Frontal cortex (tissue), 4 donors: ENCODE measurements around the gene SLC37A1. TPM values are rescaled to one million over a fixed set of nuclear protein-coding genes. Genes with fewer than 3 reads are reported as not detected.

ENCODE experiments used
- DNase-seq, 2 donors: peaks; one replicate each; pipeline ENCODE4 v3.0.0; 2012; ENCODE audit warnings: low spot score in 2 of 2
- FAIRE-seq: peaks from 2 replicates; lab custom pipeline; 2012; peaks lifted over from hg19 to GRCh38; lab: Jason Lieb, UNC
- total RNA-seq: library from RNA; depleted of rRNA; stranded (reverse); fragments of >200 nt; gene quantifications from one replicate; pipeline ENCODE4 v1.2.3, GENCODE V29; 2014
- donor health status: control.
- donor health status: control.
- donor health status: control.

SLC37A1 gene
- total RNA-seq, 1 donor from 2014 or later: 32.2 TPM

DNA sequence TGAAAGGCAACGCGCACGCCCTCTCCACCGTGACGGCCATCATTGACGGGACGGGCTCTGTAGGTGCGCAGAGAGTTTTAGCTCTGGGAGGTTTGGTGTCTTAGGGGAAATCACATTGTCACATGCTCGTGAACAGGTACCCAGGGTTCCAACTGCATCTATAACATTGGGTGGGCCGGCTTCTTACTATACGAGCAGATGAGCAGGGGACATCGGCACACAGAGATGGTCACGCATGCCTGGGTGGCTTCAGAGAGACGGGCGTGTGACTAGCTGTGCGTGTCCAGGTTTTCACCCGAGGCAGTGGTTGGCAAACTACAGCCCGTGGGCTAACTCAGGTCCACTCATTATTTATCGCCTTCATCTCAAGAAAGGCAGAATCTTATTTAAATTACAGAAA is 54.7 kb downstream of the SLC37A1 start:
- no peak for DNase-seq

DNA sequence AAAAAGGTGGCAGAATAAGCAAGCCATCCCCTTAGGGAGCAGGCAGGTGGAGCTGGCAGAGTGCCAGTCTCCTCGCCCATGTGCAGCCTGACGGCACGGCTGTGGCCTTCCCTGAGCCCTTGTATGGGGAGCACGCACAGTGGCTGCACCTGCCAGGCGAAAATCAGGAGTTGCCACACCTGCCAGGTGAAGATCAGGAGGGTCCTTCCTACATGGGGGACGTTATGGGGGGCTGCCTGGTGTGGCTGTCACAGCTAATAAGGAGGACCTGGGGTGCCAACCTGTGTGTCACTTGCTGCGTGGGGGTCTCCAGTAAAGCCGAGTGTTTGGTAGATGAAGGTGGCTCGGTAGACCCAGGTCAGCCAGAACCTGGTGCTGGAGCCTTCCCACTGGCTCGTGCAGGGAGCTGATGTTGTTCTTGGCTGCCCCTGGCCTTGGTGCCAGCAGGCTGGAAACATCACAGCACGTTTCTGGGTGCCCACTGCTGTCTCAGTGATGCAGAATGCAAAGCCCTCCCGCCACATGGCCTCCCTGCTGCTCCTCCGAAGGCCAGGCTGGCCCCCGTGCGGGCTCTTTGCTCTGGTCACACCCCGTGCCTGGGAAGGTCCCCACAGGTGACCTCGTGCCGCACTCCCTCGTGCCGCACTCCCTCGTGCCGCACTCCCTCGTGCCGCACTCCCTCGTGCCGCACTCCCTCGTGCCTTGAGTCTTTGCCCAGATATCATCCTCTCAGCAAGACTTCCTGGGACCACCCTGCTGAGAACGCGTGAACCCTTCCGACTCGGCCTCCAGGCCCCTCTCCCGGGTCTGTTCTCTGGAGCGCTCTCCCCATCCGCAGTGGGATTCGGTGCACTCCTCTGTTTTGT is 55.4 kb downstream of the SLC37A1 start:
- no peak for FAIRE-seq
- no peak for DNase-seq

More for the DNA sequence above, 54.7 kb downstream of the SLC37A1 start:
- no peak for FAIRE-seq

DNA sequence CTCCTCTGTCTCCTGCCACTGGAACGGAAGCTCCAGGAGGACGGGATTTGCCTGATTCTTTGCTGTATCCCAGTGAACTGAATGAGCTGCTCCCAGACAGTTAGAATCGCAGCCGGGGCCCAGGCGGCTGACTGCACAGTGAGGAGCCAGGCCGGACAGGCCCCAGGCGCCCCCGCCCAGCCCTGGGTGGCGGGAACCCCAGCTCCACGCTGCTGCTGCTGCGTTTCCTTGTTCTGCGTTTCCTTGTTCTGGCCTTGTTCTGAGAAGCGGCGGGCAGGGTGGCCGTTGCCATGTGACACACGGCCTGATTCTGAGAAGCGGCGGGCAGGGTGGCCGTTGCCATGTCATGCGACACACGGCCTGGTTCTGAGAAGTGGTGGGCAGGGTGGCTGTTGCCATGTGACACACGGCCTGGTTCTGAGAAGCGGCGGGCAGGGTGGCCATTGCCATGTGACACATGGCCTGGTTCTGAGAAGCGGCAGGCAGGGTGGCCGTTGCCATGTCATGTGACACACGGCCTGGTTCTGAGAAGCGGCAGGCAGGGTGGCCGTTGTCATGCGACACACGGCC is 56.2 kb downstream of the SLC37A1 start:
- FAIRE-seq (no peak), DNase-seq (no peak)

DNA sequence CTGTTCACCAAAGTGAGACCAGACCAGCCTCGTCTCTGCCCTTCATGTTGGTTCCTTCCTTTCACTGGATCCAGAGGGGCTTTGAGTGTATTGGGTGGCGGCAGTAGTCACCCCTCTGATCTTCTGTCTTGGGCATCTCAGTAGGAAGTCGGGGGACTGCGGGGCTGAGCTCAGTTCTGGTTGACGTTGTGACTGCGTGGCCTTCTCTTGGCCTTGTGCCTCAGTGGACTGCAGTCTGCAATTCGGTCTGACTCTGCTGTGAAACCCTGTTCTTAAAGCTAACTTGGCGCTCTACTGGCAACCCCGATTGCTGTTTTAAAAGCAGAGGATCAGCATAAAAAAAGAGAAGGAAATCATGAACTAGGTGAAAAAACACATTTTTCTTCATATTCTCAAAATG is 56.7 kb downstream of the SLC37A1 start:
- FAIRE-seq (no peak), DNase-seq (no peak)

DNA sequence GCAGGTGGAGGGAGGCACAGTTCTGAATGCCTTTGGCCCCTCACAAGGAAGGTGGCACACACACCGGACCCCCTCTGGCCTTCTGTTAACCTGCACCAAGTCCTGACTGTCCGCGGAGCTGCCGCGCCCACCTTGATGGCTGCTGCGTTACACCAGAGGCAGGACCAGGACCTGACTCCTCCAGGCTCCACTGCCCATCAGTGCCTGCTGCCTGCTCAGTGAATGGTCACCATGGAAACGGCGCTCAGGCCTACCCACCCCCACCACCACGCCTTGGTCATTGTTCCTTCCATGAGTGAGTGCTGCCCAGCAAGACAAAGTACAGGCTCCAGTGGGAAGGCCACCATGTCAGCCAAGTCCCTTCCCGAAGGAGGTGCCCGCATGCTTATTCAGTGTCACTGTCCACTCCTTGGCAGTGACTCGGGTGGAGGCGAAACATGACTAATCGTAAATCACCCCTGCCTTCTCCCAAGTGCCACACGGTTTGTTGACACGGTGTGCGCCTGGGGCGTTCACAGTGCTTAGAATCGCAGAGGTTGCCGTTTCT is 57.3 kb downstream of the SLC37A1 start:
- DNase-seq (peak in 1 of 2 donors; percentile 53), FAIRE-seq (no peak)

DNA sequence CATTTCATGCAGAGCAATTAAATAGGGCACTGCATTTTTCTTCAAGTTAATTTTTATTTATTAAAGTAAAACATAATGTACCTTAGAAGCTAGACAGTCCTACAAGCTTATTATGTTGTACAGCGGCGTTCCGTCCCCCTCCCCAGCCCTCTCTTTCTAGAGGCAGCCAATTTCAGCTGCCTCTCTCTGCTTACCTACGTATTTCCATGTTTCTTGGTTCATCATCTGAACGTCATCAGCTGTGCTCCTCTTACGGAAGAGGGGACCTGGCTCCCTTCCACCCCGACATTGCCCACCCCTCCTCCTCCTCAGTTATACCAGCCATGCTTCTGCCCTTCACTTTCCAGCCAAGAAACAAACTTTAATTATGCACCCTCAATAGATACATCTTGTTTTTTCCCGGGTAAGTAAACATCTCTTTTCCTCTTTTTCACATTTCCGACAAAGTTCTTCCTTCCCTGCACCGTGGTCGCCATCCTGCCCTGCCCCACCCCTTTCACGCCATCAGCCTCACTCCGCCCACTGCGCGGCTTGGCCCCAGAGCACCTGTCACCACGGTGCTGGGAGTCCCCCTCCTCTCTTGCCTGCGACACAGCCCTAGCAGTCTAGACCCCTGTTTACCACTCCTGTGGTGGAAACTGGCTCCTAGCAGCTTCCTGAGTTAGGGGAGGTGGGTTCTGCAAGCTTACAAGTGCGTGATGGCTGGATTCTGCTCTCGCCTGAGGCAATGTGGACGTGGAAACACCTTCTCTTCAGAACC is 57.9 kb downstream of the SLC37A1 start:
- FAIRE-seq: no peak

DNA sequence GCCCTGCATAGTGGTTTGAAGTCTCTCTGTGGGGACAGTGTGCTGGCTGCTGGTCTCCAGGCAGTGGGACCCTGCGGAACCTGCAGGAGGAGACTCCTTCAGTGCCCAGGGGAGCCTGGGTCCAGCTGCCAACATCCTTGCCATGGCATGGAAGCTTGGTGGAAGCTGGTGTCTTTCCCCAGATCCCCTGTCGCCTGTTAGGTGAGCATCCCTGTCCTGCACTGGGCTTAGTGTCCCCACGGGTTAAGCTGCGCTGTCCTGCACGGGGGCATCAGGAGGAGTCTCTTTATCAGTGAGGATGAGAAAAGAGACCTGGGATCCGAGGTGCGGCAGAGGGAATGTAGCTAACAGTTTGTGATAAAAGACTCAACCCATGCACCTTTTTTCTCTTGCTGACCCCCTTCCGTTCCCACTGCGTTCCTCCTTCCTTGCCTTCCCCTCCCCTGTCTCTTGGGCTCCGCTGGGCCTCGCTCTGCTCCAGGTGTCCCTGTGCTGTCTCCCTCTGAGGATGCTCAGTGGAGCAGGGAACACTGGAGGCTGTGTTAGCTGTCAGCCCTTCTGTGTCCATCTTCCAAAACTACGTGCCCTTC is 59.3 kb downstream of the SLC37A1 start:
- FAIRE-seq: no peak
- no peak for DNase-seq

More for the DNA sequence above, 57.9 kb downstream of the SLC37A1 start:
- no peak for DNase-seq

DNA sequence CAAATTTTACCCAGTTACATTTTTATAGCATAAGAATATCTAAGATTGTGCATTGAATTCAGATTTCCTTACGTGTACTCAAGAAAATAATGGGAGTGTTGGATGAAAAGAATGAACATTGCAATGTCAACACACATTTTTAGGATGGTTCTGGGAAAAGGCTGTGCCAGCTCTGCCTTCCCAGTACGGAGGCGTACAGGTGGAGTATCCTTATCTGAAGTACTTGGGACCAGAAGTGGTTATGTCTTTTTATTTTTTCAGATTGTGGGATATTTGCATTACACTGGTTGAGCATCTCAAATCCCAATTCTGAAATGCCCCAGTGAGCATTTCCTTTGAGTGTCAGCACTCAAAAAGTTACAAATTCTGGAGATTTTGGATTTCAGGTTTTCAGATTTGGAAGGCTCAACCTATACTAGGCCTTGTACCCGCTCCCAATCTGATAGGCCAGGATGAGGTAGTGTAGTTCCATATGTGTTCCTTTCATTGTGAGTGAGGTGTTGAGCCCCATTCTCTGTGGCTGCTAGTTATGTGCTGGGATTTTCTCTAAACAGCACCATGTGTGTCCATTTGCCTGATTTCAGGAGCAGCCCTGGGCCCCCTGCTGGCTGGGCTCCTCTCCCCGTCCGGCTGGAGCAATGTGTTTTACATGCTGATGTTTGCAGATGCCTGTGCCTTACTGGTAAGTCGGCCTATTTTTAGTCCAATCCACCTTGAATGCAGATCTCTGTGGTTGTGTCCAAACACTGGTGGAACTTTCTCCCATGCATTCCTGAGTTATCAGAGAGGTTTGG is 60.8 kb downstream of the SLC37A1 start:
- no peak for FAIRE-seq
- DNase-seq: no peak

DNA sequence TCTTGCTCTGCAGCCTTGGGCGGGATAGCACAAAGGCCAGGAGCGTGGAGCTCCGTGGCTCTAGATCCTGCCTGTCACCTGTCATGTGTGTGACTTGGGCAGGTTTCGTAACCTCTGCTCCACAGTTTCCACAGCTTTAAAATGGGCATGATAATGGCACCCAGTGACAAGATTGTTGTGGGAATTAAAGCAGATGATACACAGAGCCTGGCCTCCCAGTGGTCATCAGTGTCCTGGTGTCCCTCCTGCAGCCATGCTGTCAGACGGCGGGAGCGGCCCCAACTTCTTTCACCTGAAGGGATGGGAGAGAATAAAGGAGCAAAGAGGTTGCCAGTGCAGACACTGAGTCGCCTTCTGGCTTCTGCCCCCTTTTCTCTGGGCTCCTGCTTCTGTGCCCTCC is 61.5 kb downstream of the SLC37A1 start:
- FAIRE-seq (no peak), DNase-seq (no peak)

DNA sequence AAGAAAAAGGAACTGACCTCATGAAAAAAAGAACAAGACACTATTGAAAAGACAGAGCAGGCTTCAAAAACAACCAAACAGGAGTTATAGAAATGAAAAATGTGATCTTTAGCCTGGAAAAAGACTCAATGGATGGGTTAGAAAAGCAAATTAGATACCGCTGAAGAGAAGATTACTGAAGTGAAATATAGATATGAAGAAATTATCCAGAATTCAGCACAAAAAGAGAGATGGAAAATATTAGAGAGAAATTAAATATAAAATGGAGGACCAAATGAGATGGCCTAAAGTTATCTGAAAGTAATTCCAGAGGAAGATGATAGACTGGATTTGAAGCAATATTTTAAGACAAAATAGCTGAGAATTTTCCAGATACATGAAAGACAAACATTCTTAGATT is 63.0 kb downstream of the SLC37A1 start:
- no peak for FAIRE-seq
- no peak for DNase-seq

DNA sequence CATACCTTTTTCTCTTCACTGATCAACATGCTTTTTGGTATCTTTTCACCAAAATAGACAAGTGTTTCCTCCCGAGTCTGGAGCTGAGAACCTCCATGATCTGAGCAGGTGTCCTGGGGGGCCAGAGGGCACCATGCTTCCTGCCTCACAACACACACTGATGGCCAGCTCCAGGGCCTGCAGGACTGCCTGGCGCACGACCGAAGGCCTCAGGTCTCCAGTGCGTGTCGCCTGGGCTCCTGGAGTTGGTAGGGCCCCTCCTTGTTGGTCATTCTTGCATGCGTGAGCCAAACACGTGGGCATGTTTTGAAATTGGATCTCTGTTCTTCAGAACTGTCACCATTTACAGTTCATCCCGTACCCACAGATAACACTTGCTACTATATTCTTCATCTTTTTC is 64.4 kb downstream of the SLC37A1 start:
- DNase-seq (no peak), FAIRE-seq (no peak)

DNA sequence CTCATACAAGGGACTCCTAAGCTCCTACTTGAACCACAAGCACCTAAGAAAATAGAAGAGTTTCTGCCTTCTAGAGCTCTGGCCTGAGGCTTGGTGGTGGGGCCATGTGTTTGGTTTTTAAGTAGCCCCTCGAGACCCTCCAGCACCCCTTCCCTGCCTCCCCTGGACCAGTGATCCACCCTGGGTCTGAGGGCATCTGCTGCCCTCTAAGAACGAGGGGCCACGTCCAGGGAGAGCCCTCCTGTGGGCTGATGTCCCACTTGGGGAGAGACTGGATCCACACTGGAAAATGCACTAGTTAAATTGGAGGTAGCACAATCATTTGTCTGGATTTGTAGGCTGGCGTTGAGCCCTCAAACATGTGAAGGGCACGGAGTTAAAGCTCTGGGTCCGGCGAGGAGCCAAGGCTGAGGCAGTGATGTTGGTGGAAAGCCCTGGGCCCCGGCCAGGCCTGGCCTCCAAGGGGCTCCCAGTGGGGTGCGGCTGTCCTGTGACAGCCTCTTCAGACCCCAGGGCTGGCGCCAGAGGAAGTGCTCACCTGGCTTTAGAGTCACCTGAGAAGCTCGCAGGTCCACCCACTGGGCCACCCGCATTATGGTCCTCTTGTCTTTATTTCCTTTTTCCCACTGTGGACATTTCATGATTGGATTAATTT is 65.2 kb downstream of the SLC37A1 start:
- FAIRE-seq (no peak), DNase-seq (no peak)

DNA sequence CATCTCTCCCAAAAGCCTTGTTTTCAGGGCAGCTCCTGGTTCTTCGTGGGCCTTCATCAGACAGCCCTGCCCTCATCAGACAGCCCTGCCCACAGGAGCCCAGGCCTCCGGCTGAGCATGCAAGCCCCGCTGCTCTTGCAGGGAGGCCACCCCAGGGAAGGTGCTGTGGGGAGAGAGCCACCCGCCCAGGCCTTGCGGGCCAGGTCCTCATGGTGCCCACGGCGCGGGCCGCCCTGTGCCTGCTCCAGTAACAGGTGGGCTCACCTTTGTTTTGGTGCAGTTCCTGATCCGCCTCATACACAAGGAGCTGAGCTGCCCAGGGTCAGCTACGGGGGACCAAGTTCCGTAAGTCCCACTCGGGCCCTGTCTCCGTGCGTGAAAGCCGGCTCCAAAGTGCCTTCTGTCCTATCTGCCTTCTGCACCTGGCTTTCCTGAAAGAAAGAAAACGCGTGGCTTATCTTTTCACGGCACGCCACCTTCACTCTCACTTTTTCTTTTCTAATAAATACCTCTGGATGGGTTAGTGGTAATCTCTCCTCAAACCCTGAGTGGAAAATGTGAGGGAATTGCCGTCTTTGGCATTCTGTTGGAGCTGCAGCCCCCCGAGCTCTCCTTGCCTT is 65.9 kb downstream of the SLC37A1 start:
- no peak for DNase-seq
- no peak for FAIRE-seq

DNA sequence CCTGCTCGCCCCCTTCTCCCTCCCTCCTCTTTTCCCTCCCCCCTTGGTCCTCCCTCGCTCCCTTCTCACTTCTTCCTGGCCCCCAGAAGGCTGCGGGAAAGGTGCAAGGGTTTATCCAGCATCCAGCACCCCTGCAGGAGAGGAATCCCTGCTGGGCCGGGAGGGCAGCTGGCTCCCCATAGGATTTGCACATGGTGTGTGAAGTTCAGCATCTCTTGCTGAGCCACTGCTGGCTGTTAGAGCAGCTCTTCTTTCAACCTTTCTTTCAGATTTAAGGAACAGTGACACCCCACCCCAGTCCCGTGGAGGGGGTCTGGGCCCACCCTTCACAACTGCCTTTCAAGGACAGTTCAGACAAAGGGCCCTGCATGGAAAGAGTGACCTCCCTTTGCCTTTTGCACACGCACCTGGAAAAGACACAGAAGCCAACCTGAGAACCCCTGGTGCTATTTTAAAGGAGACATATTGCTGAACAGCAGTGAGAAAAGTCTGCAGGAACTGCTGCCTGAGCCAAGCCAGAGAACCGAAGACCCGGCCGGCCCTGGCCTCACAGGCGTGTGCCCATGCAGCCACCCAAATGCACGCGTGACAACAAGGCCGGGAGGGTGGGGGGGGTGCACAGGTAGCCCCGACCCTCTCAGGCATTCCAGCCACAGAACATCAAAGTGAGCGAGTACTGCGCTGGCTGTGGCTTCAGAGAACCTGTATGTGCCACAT is 66.6 kb downstream of the SLC37A1 start:
- FAIRE-seq (no peak), DNase-seq (no peak)

DNA sequence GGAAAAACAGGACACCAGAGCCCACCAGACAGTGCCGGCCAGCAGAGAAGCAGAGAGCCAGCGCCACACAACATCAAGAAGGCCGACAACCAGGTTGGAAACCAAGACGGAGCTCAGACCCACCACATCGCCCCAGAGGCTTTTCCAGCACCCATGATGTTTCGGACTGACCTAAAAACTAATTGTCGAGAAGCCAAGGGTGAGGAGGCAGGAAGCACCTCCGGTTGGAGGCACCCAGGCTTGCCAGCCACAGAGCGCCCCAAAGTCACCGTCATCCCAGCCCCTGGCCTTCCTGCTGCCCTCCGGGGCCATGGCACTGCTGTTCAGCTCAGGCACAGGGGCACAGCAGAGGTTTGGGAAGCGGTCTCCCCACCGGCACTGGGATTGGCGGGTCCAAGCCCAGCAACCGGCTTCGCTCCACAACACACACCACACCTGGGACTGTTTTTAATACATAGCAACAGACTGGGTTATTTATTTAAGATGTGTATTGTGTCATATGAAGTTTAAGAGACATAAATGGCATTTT is 67.2 kb downstream of the SLC37A1 start:
- DNase-seq: no peak
- no peak for FAIRE-seq

DNA sequence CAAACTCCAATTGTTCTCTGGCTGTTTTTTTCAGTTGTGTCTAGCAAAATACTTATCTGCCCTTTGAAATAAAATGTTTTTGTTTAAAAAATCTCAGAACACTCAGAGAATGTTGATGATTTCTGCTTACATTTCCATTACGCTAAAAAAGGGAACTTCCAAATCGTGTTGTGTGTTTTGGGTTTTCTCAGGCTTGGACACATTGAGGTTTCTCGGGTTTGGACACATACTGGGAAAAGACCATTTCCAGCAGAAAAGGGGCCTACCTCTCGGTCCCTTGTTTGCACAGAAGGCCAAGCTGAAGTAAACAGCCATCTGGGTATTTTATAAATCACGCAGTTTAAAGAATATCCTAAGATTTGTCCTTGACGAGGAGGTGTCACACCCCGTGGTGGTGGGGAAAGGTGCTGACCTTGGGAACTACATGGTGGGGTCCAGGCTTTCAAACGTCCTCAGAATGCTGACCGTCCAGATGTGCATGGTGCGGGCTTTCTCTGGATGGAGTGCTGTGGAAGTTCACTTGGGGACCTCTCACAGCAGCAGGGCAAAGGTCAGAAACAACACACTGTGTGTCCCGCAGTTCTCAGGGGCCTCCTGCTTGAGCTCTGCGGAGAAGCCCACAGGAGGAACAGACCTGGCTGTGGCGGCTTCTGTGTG is 67.8 kb downstream of the SLC37A1 start:
- DNase-seq (no peak), FAIRE-seq (no peak)
